ENCODE measurements around the gene NDUFA7.

Gene NDUFA7

GRCh38 chr19:8261347-8261746, 59.8 kb downstream of the NDUFA7 start:
- no peak for DNase-seq

All from CD4-positive, alpha-beta T cell treated with Interleukin-10 for 1 hour (primary cell).